RWPE1 (cell line): ENCODE results near the gene CNTN5.

Experiments
- CTCF ChIA-PET: fragments of 350-600 bp; sonication (Branson Sonifier 250); formaldehyde crosslinking; extraction: SDS; loops from one replicate; lab custom pipeline; 2021; lab: Yijun Ruan, JAX
- POLR2A ChIA-PET: fragments of 400-600 bp; formaldehyde crosslinking; extraction: SDS; loops from one replicate; lab custom pipeline; 2020; ENCODE audit warnings: antibody characterized with exemption; ENCODE audit not compliant: low non-redundant PET; lab: Yijun Ruan, JAX
- DNase-seq: peaks from one replicate; pipeline ENCODE4 v3.0.0; 2012; ENCODE audit warnings: low spot score
- H3K27ac ChIP-seq: fragments of 450-650 bp; 2 replicates; pipeline ENCODE4 v1.5.1; 2017
- CTCF ChIP-seq: fragments of 450-650 bp; conservative IDR thresholded peaks from 2 replicates; pipeline ENCODE4 v1.5.1; 2017; ENCODE audit warnings: low read depth, mild to moderate bottlenecking

The CNTN5 gene

GRCh38 chr11:99773646-99774045 lies 752.9 kb downstream of the CNTN5 start:
- POLR2A ChIA-PET = no interaction called here
- CTCF ChIA-PET = interaction anchor here (0.6 kb wide), 1 partner anchor 1679 kb away, joined by 3 read pairs; no protein-coding TSS in a partner anchor
- no peak for TF ChIP-seq CTCF
- H3K27ac ChIP-seq = no peak overlapping the region
- DNase-seq = no peak

GRCh38 chr11:99781074-99781473 lies 760.3 kb downstream of the CNTN5 start:
- no peak for TF ChIP-seq CTCF
- CTCF ChIA-PET = interaction anchor here (0.7 kb wide), 1 partner anchor 567 kb away, joined by 3 read pairs; no protein-coding TSS in a partner anchor

GRCh38 chr11:99791354-99791753 lies 770.6 kb downstream of the CNTN5 start:
- TF ChIP-seq CTCF = no peak
- H3K27ac ChIP-seq = no peak overlapping the region
- CTCF ChIA-PET = no interaction called here
- no peak for DNase-seq
- POLR2A ChIA-PET = no interaction called here

More at GRCh38 chr11:99781074-99781473, 760.3 kb downstream of the CNTN5 start:
- no peak for DNase-seq
- POLR2A ChIA-PET = no interaction called here
- H3K27ac ChIP-seq = no peak overlapping the region

GRCh38 chr11:99795999-99796398 lies 775.2 kb downstream of the CNTN5 start:
- TF ChIP-seq CTCF = no peak
- POLR2A ChIA-PET = no interaction called here
- no peak overlapping the region for H3K27ac ChIP-seq
- no peak for DNase-seq
- CTCF ChIA-PET = interaction anchor here (0.5 kb wide), 1 partner anchor 270 kb away, joined by 3 read pairs; no protein-coding TSS in a partner anchor

- ChIA-PET POLR2A (no interaction called here), CTCF (no interaction called here)
- no peak for TF ChIP-seq CTCF
- no peak for DNase-seq
- no peak overlapping the region for H3K27ac ChIP-seq
Observed at GRCh38 chr11:99803501-99803900, 782.8 kb downstream of the CNTN5 start.

DNA sequence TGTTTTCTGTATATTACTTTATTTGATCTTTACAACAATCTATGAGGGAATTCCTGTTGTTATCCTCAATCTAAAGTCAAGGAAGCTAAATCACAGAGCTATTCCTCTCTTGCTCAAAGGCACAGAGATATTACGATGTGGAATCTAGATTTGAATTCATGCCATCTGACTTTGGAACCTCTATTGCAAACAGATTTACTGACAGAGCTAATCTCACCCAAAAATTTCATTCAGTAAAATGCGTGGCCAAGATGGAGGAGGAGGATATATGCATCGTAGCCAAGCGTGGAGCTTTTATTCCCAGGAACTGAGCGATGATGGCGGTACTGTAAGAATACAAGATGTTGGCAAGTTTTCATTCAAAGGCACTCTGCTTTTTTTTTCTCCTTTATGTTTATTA lies 791.8 kb downstream of the CNTN5 start:
- TF ChIP-seq CTCF = no peak
- ChIA-PET CTCF (no interaction called here), POLR2A (no interaction called here)
- DNase-seq = no peak
- H3K27ac ChIP-seq = no peak overlapping the region

- H3K27ac ChIP-seq = no peak overlapping the region
- no peak for DNase-seq
- TF ChIP-seq CTCF = no peak
- ChIA-PET CTCF (no interaction called here), POLR2A (no interaction called here)
Observed at GRCh38 chr11:99814021-99814420, 793.3 kb downstream of the CNTN5 start.
